HG03571 (cell line): Measurements from ENCODE around the gene LATS2.

Experiments used
- ATAC-seq: cut with Tn5 transposase; IDR thresholded peaks from one replicate; pipeline ENCODE4 v1.9.1; 2021; ENCODE audit not compliant: unreplicated experiment

LATS2 gene

GRCh38 chr13:21020176-21020575, 41.2 kb downstream of the LATS2 start:
- ATAC-seq: no peak

GRCh38 chr13:21018220-21018619, 43.2 kb downstream of the LATS2 start:
- ATAC-seq: no peak

- no peak for ATAC-seq
Measured at GRCh38 chr13:21016487-21016886, 44.9 kb downstream of the LATS2 start.

GRCh38 chr13:21015284-21015683, 46.1 kb downstream of the LATS2 start:
- ATAC-seq: no peak

- no peak for ATAC-seq
Measured at GRCh38 chr13:21014502-21015170, 46.8 kb downstream of the LATS2 start.

GRCh38 chr13:21014139-21014501, 47.3 kb downstream of the LATS2 start:
- no peak for ATAC-seq

- no peak for ATAC-seq
Measured at GRCh38 chr13:21013682-21014038, 47.7 kb downstream of the LATS2 start.

GRCh38 chr13:21012841-21013681, 48.3 kb downstream of the LATS2 start:
- ATAC-seq: no peak

- ATAC-seq: no peak
Measured at GRCh38 chr13:21012211-21012610, 49.2 kb downstream of the LATS2 start.

GRCh38 chr13:21011378-21011777, 50.0 kb downstream of the LATS2 start:
- ATAC-seq: no peak

GRCh38 chr13:21010621-21011020, 50.8 kb downstream of the LATS2 start:
- no peak for ATAC-seq

GRCh38 chr13:21009036-21009435, 52.4 kb downstream of the LATS2 start:
- no peak for ATAC-seq

- ATAC-seq: no peak
Measured at GRCh38 chr13:21008026-21008425, 53.4 kb downstream of the LATS2 start.

GRCh38 chr13:21006141-21007005, 55.0 kb downstream of the LATS2 start:
- no peak for ATAC-seq

GRCh38 chr13:21005193-21005592, 56.2 kb downstream of the LATS2 start:
- ATAC-seq: no peak

- no peak for ATAC-seq
Measured at GRCh38 chr13:21001471-21001870, 59.9 kb downstream of the LATS2 start.

GRCh38 chr13:21000647-21001046, 60.7 kb downstream of the LATS2 start:
- ATAC-seq: no peak

GRCh38 chr13:20998649-20999415, 62.6 kb downstream of the LATS2 start:
- no peak for ATAC-seq

- no peak for ATAC-seq
Measured at GRCh38 chr13:20997301-20998161, 63.9 kb downstream of the LATS2 start.

- no peak for ATAC-seq
Measured at GRCh38 chr13:20995245-20995838, 66.0 kb downstream of the LATS2 start.
